ENCODE data around the gene BRSK1.

DNA sequence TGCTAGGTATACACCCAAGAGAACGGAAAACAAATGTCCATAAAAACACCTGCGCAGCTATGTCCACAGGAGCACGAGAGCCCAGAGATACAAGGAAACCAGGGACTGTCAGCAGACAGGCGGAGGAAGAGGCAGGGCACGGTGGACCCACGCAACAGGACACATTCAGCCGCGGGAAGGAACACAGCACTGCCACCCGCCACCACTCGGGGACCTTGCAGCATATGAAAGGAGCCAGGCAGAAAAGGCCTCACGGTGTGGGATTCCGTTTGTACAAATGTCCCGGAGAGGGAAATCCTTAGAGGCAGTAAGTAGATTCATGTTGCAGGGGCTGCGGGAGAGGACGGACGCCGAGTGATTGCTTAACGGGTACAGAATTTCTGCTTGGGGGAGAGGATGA, 11.7 kb upstream of the BRSK1 start:
- TF ChIP-seq CTCF (conservative IDR thresholded peaks at IDR 0.05; ENCODE audit: low read length) (no peak), EZH2phosphoT487 (IDR thresholded peaks at IDR 0.05; ENCODE audit: borderline replicate concordance) (no peak)
